GM10266 (cell line): ENCODE results near the gene RIMBP2.

Experiments used
- DNase-seq: peaks from one replicate; pipeline ENCODE4 v3.0.0; 2012; ENCODE audit errors: extremely low spot score
- CTCF ChIP-seq: IDR thresholded peaks from 2 replicates; pipeline ENCODE4 v1.5.1; 2012; ENCODE audit warnings: mild to moderate bottlenecking, low read depth; ENCODE audit not compliant: control insufficient read depth, insufficient read depth; ENCODE audit errors: missing control alignments

The RIMBP2 gene

GRCh38 chr12:130574402-130574801 is 141.7 kb downstream of the RIMBP2 start:
- no peak for TF ChIP-seq CTCF
- DNase-seq, result no peak

GRCh38 chr12:130573766-130574165 is 142.3 kb downstream of the RIMBP2 start:
- DNase-seq, result no peak
- no peak for TF ChIP-seq CTCF

GRCh38 chr12:130573235-130573634 is 142.9 kb downstream of the RIMBP2 start:
- TF ChIP-seq CTCF, result no peak
- DNase-seq, result no peak

GRCh38 chr12:130572553-130572952 is 143.5 kb downstream of the RIMBP2 start:
- DNase-seq, result no peak
- no peak for TF ChIP-seq CTCF

- no peak for TF ChIP-seq CTCF
- DNase-seq, result no peak
Observed at GRCh38 chr12:130571734-130572133, 144.4 kb downstream of the RIMBP2 start.

GRCh38 chr12:130571089-130571488 is 145.0 kb downstream of the RIMBP2 start:
- TF ChIP-seq CTCF, result no peak
- no peak for DNase-seq

GRCh38 chr12:130569521-130569920 is 146.6 kb downstream of the RIMBP2 start:
- TF ChIP-seq CTCF, result no peak
- DNase-seq, result no peak
